SK-N-SH treated with all-trans-retinoic acid at 6 μM for 48 hours (cell line): ENCODE measurements around the gene PSMG4.

Experiments used
- ATAC-seq: fragments of 200-7000 bp; cut with Tn5 transposase; 3 replicates; pipeline ENCODE4 v1.9.1; 2020; ENCODE audit warnings: mild to moderate bottlenecking, moderate library complexity
- BACH2 ChIP-seq: fragments of 250-450 bp; sonication (Bioruptor Pico); IDR thresholded peaks from 2 replicates; pipeline ENCODE4 v1.9.0; 2021; ENCODE audit warnings: mild to moderate bottlenecking, borderline replicate concordance
- CREB5 ChIP-seq: fragments of 250-450 bp; sonication (Bioruptor Pico); IDR thresholded peaks from 2 replicates; pipeline ENCODE4 v1.5.1; 2020; ENCODE audit warnings: low read depth, mild to moderate bottlenecking, moderate library complexity
- CSDC2 ChIP-seq: fragments of 250-450 bp; sonication (Bioruptor Pico); IDR thresholded peaks from 2 replicates; pipeline ENCODE4 v1.5.0; 2020; ENCODE audit warnings: mild to moderate bottlenecking, moderate library complexity
- ESRRG ChIP-seq: fragments of 250-450 bp; sonication (Bioruptor Pico); IDR thresholded peaks from 2 replicates; pipeline ENCODE4 v1.6.1; 2021; ENCODE audit warnings: mild to moderate bottlenecking
- GLIS3 ChIP-seq: fragments of 250-450 bp; sonication (Bioruptor Pico); IDR thresholded peaks from 2 replicates; pipeline ENCODE4 v1.5.0; 2020; ENCODE audit warnings: mild to moderate bottlenecking, moderate library complexity
- ISL1 ChIP-seq: fragments of 250-450 bp; sonication (Bioruptor Pico); IDR thresholded peaks from 2 replicates; pipeline ENCODE4 v2.1.2; 2022; ENCODE audit warnings: mild to moderate bottlenecking, moderate library complexity
- OSR1 ChIP-seq: fragments of 250-450 bp; sonication (Bioruptor Pico); IDR thresholded peaks from 2 replicates; pipeline ENCODE4 v1.8.0; 2022; ENCODE audit warnings: moderate library complexity, mild to moderate bottlenecking, inconsistent platforms
- POU6F1 ChIP-seq: fragments of 250-450 bp; sonication (Bioruptor Pico); IDR thresholded peaks from 2 replicates; pipeline ENCODE4 v1.8.0; 2021; ENCODE audit warnings: low read depth, mild to moderate bottlenecking, moderate library complexity, borderline replicate concordance
- PPARA ChIP-seq: fragments of 250-450 bp; sonication (Bioruptor Pico); IDR thresholded peaks from 2 replicates; pipeline ENCODE4 v1.5.0; 2020; ENCODE audit warnings: mild to moderate bottlenecking, borderline replicate concordance
- RARB ChIP-seq: fragments of 250-450 bp; sonication (Bioruptor Pico); IDR thresholded peaks from 2 replicates; pipeline ENCODE4 v1.8.0; 2021; ENCODE audit warnings: mild to moderate bottlenecking, moderate library complexity
- SNAI2 ChIP-seq: fragments of 250-450 bp; sonication (Bioruptor Pico); IDR thresholded peaks from 2 replicates; pipeline ENCODE4 v1.5.0; 2020; ENCODE audit warnings: mild to moderate bottlenecking, moderate library complexity
- TCF4 ChIP-seq: fragments of 250-450 bp; sonication (Bioruptor Pico); IDR thresholded peaks from 2 replicates; pipeline ENCODE4 v1.8.0; 2021; ENCODE audit warnings: mild to moderate bottlenecking, moderate library complexity, borderline replicate concordance
- TOX ChIP-seq: fragments of 250-450 bp; sonication (Bioruptor Pico); IDR thresholded peaks from 2 replicates; pipeline ENCODE4 v1.8.0; 2021; ENCODE audit warnings: mild to moderate bottlenecking, moderate library complexity, borderline replicate concordance
- ZC3H10 ChIP-seq: fragments of 250-450 bp; sonication (Bioruptor Pico); IDR thresholded peaks from 2 replicates; pipeline ENCODE4 v1.5.1; 2021; ENCODE audit warnings: mild to moderate bottlenecking, moderate library complexity
- ZFP30 ChIP-seq: fragments of 450-650 bp; formaldehyde crosslinking; IDR thresholded peaks from 2 replicates; pipeline ENCODE4 v1.5.0; 2022; ENCODE audit warnings: mild to moderate bottlenecking, moderate library complexity
- ZNF70 ChIP-seq: fragments of 450-650 bp; formaldehyde crosslinking; IDR thresholded peaks from 2 replicates; pipeline ENCODE4 v1.5.0; 2020; ENCODE audit warnings: mild to moderate bottlenecking, moderate library complexity
- TF ChIP-seq, protein P1 (sequence below): fragments of 250-450 bp; sonication (Bioruptor Pico); IDR thresholded peaks from 2 replicates; pipeline ENCODE4 v1.5.1; 2021; ENCODE audit warnings: mild to moderate bottlenecking, moderate library complexity
- TF ChIP-seq, protein P2 (sequence below): fragments of 250-450 bp; sonication (Bioruptor Pico); IDR thresholded peaks from 2 replicates; pipeline ENCODE4 v1.8.0; 2020; ENCODE audit warnings: mild to moderate bottlenecking, moderate library complexity, borderline replicate concordance

Gene PSMG4

GRCh38 chr6:3301506-3301905 lies 42.8 kb downstream of the PSMG4 start:
- TF ChIP-seq CREB5 (CRISPR knock-in tag): no peak
- no peak for TF ChIP-seq ZFP30 (CRISPR knock-in tag)
- TF ChIP-seq, protein P1, sequence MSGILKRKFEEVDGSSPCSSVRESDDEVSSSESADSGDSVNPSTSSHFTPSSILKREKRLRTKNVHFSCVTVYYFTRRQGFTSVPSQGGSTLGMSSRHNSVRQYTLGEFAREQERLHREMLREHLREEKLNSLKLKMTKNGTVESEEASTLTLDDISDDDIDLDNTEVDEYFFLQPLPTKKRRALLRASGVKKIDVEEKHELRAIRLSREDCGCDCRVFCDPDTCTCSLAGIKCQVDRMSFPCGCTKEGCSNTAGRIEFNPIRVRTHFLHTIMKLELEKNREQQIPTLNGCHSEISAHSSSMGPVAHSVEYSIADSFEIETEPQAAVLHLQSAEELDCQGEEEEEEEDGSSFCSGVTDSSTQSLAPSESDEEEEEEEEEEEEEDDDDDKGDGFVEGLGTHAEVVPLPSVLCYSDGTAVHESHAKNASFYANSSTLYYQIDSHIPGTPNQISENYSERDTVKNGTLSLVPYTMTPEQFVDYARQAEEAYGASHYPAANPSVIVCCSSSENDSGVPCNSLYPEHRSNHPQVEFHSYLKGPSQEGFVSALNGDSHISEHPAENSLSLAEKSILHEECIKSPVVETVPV (CRISPR knock-in tag): no peak
- TF ChIP-seq POU6F1 (CRISPR knock-in tag): no peak
- TF ChIP-seq, protein P2, sequence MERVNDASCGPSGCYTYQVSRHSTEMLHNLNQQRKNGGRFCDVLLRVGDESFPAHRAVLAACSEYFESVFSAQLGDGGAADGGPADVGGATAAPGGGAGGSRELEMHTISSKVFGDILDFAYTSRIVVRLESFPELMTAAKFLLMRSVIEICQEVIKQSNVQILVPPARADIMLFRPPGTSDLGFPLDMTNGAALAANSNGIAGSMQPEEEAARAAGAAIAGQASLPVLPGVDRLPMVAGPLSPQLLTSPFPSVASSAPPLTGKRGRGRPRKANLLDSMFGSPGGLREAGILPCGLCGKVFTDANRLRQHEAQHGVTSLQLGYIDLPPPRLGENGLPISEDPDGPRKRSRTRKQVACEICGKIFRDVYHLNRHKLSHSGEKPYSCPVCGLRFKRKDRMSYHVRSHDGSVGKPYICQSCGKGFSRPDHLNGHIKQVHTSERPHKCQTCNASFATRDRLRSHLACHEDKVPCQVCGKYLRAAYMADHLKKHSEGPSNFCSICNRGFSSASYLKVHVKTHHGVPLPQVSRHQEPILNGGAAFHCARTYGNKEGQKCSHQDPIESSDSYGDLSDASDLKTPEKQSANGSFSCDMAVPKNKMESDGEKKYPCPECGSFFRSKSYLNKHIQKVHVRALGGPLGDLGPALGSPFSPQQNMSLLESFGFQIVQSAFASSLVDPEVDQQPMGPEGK: no peak
- TF ChIP-seq TCF4 (CRISPR knock-in tag): no peak
- TF ChIP-seq PPARA (CRISPR knock-in tag): no peak
- no peak for TF ChIP-seq RARB (CRISPR knock-in tag)
- no peak for TF ChIP-seq ZNF70 (CRISPR knock-in tag)
- TF ChIP-seq ZC3H10 (CRISPR knock-in tag): no peak
- ATAC-seq: no peak

DNA sequence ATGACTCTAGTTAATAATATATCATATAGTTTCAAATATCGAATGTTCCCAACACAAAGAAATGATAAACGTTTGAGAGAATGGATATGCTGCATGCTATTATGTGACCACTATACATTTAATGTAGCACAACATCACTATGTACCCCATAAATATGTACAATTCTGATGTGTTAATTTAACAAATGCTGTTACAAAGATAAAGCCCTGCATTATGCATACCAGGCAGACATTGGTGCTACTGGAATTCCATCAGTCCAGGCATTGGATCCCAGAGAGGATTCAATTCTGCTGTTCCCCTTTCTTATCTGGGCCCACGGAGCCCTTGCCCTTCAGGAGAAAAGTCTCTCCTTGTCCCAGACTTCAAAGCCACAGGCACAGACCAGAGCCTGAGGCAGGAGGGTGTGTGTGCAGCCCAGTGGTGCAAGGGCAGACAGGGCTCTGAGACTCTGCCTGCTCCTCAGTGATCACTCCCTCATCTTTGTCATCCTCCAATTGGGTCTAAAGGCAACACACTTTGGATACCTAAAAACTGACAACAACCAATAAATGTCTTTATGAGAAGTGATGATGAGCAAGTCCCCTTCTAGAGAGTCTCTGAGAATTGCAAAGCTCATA lies 45.2 kb downstream of the PSMG4 start:
- TF ChIP-seq ZC3H10 (CRISPR knock-in tag): no peak
- TF ChIP-seq ZNF70 (CRISPR knock-in tag): no peak
- no peak for TF ChIP-seq GLIS3 (CRISPR knock-in tag)
- TF ChIP-seq, protein P1 (CRISPR knock-in tag): no peak
- no peak for TF ChIP-seq CSDC2 (CRISPR knock-in tag)
- no peak for TF ChIP-seq BACH2 (CRISPR knock-in tag)
- no peak for TF ChIP-seq TOX (CRISPR knock-in tag)
- no peak for TF ChIP-seq POU6F1 (CRISPR knock-in tag)
- TF ChIP-seq TCF4 (CRISPR knock-in tag): no peak
- no peak for TF ChIP-seq ESRRG
- TF ChIP-seq, protein P2: no peak
- TF ChIP-seq CREB5 (CRISPR knock-in tag): no peak
- no peak for TF ChIP-seq OSR1 (CRISPR knock-in tag)
- TF ChIP-seq PPARA (CRISPR knock-in tag): no peak
- TF ChIP-seq ISL1 (CRISPR knock-in tag): no peak
- TF ChIP-seq SNAI2: no peak
- ATAC-seq: no peak
